Measurements from ENCODE around the gene KRT73.

KRT73 gene

GRCh38 chr12:52645120-52645761 is 26.9 kb upstream of the KRT73 start:
- DNase-seq (ENCODE audit: low read depth): no peak

- DNase-seq (ENCODE audit: low read depth): no peak
Observed at GRCh38 chr12:52644078-52644415, 25.7 kb upstream of the KRT73 start.

- no peak for DNase-seq (ENCODE audit: low read depth)
Observed at GRCh38 chr12:52643233-52644077, 25.1 kb upstream of the KRT73 start.

DNA sequence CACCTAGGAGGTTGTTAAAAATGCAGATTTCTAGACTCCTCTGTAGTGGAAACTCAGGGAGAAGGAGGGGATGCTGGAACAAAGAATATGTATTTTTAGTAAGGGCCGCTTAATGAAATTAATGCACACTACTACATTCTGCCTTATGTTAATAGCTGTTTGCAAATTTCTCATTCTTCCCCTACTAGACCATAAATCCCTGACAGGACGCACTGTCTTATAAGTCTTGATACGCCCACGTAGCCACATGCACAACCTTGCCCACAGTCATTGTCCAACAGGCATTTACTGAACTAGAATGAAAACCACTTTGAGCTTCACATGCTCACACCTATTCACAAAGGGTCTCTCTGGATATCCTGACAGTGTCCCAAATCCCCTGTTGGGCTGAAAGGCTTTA is 23.1 kb upstream of the KRT73 start:
- no peak for DNase-seq (ENCODE audit: low read depth)

DNA sequence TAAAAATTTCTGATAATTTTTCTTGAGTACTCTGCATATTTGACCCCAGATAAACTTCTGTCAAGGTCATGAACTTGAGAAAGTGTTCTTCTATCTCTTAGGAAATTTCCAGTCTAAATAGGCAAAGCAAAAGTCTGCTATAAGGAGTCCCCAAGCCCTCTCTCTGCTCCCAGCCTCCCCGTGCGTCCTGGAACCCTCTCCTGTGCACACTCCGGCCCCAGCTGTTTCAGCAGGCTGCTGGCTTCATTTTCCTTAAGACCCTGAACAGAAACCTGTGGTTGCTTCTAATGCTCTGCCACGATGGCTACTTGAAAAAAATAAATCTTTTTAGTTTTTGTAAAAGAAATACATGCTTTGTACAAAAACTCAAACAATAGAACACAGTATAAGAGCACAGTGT is 18.9 kb upstream of the KRT73 start:
- no peak for DNase-seq (ENCODE audit: low read depth)

DNA sequence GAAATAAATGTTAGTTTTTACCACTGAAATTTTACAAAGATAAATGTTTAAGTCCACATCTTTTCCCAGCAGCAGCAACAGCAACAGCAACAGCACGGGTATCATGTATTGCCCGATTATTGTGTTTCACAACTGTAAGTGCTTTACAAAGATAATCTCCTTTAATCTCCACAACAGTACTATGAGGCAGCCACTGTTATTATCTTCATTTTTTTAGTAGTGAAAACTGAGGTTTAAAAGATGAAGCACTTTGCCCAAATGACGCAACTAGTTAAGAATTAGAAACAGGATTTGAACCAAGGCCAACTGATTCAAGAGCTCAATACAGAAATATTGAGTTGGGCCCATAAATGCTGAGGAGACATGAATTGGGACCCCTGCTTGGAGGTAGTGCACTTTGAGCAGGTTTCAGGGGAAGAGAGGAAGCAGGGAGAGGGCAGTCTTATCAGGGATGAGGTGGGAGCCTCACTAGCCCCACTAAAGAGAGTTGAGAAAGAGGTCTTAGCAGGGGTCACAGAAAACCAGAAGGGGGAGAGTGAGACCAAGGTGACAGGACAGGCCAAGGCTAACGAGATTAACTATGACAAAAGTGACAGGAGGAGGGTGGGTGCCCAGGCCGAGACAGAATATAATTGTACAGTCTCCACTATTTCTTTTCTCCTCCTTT is 18.4 kb upstream of the KRT73 start:
- DNase-seq (ENCODE audit: low read depth): no peak

DNA sequence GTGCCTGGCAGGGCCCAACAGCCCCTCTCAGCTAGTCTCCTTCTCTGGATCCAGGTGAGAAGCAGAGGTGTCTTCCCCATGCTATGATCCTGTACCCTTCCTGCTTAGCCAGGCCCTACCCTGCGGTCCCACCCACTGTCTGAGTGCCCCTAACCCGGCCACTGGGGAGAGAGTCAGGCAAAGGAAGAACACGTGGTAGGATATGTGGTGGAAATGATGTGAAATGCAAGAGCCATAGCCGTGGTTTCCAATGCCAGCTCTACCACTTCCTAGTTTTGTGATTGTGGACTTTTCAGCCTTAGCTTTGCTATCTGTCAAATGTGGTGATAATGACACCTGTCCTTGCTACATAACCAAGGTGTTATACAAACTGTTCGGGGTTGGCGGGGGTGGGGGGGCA is 17.8 kb upstream of the KRT73 start:
- DNase-seq (ENCODE audit: low read depth): no peak

DNA sequence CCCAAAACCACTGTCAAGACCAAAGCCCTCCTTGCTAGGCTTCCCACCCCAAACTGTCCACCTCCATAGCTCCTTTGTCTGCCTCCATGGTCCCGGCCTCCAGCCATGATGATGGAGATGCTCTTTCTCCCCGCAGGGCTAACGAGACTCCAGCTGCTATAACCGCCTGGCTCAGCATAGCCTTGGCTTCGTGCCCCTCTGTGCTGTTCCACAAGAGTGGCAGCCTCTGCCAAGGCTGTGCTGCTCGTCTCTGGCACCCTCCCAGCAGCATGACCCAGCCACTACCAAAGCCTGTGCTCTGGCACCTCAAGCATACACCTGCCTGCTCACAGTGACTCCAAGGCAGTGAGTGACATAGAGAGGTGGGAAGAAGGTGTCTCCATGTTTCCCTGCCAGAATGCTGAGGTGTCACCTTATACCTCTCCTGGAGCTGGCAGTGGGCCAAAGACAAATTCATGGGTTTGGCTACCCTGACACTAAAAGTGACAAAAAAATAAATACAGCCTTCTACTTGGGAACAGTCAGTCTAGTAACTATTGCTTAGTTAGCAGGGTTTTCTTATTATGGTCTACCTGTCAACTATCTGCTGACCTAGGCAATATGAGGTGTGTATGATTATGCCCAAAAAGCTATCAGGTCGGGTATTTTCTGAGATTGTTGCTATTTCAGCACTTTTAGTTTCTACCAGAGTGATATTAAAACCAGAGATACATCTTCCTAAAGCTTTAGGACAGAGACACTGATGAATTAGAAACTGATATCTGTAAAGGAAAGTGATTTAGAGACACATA is 16.1 kb upstream of the KRT73 start:
- no peak for DNase-seq (ENCODE audit: low read depth)

GRCh38 chr12:52633383-52633782 is 15.0 kb upstream of the KRT73 start:
- no peak for DNase-seq (ENCODE audit: low read depth)

DNA sequence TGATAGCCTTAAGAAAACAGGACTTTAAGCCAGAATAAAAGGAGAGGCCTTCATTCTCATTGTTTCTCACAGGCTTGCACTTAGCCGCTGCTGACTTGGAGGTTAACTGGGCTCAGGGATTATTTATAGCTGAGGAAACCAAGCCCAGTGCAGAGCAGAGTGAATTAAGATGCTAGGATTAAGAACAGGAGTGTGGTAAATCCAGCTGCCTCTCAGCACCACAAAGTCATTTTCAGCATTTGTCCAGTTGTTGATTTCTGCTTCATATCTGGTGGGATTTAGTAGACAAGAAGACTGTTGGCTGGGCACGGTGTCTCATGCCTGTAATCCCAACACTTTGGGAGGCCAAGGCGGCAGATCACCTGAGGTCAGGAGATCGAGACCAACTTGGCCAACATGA is 14.3 kb upstream of the KRT73 start:
- no peak for DNase-seq (ENCODE audit: low read depth)

- DNase-seq (ENCODE audit: low read depth): no peak
Observed at GRCh38 chr12:52631676-52632459, 13.5 kb upstream of the KRT73 start.

DNA sequence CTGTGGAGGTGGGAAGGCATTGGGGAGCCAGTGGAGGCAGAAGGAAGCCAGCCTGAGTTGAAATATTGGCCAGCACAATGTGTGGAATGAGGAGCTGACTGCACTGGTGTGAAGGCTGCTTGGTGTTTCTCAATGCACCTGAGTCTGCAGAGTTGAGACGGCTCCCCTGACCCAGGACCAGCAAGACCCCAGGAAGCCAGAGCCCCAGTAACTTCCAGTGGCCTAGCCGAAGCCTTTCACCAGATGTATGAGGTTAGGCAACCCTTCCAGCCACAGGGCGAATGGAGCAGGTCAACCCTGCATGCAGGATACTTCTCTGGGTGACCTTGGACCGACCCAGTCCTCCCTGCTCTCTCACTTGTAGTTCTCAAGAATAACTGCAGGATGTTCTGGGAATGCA is 12.9 kb upstream of the KRT73 start:
- no peak for DNase-seq (ENCODE audit: low read depth)

DNA sequence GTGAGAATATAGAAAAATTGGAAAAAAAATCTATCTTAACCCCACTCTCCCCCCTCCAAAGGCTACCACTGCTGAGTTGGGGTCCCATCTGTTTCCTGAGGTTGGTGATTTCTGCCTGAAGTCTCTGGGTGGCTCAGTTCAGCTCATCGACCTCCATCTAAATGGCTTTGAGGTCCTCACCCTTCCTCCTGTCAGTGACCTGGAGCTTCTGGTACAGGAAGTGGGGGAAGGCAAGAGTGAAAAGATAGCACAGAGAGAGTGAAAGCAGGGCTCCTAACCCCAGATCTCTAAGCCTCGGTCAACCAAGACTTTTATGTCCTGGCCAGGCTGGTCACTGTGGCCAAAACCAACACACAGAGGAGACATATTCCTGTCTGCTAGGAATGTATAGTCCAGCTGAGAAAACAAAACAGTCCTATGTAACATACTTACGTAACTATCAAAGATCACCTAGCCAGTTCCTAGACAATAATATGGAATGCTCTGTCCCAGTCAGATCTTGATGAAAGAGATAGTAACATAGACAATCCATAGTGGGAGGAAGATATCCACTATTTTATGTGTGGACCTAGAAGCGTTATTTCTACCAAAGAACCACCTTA is 12.3 kb upstream of the KRT73 start:
- DNase-seq (ENCODE audit: low read depth): no peak

- no peak for DNase-seq (ENCODE audit: low read depth)
Observed at GRCh38 chr12:52630008-52630500, 11.7 kb upstream of the KRT73 start.

DNA sequence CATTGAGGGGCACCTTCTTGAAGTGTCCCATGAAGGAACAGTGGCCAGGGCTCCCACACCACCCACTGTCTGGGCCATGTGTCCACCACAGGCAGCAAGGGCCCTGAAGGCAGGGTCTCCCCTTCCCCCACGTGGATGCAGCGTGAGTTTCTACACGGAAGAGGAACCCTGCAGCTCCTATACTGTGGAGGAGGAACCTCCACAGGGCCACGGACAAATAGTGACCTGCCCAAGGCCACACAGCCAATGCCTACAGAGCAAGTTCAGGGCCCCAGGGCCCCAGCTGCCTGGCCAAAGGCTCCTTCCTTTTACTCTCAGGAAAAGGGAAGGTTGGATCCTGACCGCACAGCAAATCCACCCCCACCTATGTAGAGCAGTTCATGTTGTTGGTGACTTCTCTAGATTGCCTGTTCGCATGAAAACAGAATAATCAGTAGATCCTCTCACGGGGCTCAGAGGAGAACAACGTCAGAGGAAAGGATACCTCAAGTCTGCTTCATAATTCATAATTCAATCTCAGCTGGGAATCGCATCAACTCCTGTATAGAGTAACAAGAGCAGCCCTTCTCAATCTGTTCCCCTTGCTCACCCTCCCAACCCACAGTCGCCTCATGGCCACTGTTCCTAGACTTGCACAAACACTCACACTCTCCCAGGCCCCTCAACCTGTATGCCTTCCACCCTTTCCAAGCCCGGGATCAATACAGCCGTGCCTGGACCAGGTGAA is 11.1 kb upstream of the KRT73 start:
- no peak for DNase-seq (ENCODE audit: low read depth)

DNA sequence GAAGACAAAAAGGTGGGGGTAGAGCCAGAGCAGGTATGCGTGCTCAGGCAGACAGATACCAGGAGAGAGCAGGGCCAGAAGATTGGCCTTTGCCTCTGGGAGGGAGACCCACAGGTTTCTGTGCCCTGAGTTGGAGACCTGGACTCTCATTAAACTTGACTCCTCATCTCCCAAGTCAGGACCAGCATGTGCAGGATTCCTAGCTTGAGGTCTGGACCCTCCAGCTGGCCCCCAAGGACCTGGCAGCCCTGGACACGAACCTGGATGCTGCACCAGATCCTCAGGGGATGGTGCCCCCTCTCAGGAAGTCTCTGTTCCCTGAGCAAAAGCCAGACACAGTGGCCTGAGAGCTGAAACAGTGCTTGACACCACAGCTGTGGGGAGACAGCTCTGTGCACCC is 10.5 kb upstream of the KRT73 start:
- DNase-seq (ENCODE audit: low read depth): no peak

DNA sequence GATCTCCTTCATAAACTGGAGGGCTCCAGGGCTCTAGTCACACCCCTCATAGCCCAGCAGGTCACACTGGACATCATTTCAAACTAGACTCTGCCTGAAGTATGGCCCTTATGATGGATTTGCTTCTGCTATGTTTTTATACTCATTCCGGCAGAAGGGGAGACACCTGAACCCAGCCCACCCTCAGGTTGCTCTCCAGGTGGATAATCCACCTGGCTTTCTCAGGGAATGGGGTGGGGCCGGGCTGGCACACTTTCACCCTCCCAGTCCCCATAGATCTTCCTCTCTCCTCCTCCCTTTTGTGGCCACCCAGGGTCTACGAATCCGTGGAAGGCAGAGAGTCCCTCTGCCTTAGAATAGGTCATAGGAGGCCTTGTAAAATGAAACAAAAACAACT is 9.8 kb upstream of the KRT73 start:
- no peak for DNase-seq (ENCODE audit: low read depth)

DNA sequence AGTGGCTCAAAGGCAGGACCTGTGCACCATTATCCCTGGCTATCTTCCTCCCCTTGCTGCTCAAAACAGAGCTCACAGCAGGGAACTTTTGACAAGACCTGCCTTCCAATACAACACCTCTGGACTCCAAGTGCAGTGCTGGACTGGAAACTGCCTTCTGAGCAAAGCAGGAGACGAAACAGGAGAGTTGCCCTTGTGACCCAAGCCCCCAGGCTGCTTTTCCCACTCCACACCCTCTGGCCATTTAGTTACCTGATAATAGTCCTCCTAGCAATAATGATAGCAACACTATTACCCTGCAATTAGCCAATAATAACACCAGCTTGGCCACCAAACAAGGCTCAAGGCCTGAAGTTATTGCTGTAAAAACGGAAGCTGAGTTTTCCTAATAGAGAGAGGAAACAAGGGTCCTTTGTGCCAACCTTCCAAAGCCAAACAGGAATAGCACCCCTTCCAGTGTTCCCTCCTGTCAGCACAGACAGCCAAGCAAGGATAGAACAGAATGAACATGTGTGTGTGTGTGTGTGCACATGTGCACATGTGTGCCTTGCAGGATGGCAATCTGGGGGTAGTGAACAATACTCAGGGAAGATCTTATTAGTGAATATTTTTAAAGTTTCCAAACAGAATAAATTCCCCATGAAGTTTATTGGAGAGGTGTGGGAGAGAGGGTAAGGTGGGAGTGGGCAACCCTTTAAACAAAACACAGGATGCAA is 9.2 kb upstream of the KRT73 start:
- DNase-seq (ENCODE audit: low read depth): no peak

DNA sequence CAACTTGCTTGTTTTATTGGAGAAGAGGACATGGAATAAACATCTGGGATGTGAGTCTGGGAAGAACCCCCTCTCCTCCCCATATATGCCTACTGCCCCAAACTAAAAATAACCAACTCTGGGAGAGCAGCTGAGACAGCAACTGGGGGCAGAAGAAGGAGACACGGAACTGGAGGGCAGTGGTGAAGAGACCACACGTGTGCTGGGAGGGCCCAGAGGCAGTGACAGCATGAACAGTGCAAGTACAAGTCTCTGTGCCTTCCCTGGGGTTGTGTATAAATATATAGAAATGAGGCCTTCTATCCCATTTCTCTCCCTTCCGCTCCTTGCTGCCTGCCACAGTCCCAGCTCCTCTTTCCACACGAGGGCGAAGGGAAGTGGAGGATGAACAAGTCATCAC is 4.0 kb upstream of the KRT73 start:
- no peak for DNase-seq (ENCODE audit: low read depth)

DNA sequence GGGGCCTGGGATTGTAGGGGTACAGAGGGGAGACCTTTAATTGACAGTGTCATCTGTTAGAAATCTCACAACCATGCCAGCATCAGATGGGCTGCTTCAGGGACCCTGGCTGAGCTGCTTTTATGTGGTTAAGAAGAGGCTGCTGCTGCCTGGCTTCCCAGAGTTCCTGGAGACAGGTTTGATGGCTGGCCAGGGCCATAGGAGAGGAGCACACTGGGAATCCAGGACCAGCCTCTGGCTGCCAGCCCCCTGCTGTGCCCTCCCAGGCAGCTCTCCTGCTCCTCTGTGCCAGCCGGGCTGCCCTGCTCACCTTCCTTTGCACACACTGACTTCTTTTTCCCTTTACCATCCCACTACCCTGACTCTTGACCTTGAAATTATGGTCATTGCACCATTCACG is 507 bp upstream of the KRT73 start:
- DNase-seq (ENCODE audit: low read depth): no peak
